ENCODE results near the gene AKAP5.
"Not testable (repeated sequence)": the region's sequence is repeated elsewhere in the genome, so short reads cannot be mapped to it uniquely, and the experiment has no call there.

The AKAP5 gene

GRCh38 chr14:64504310-64504896 lies 39.1 kb downstream of the AKAP5 start, which contains the start of gene ZBTB1:
ZBTB1 (plus strand) TSS chr14:64504770; CDS start chr14:64521505, 16,735 bp downstream.
- peak; percentile 76 for DNase-seq

- DNase-seq = peak; percentile 77
Measured at GRCh38 chr14:64504897-64505794, 39.8 kb downstream of the AKAP5 start.

GRCh38 chr14:64506721-64507120 lies 41.4 kb downstream of the AKAP5 start:
- no peak for DNase-seq

- peak; percentile 11 for DNase-seq
Measured at GRCh38 chr14:64507376-64508156, 42.3 kb downstream of the AKAP5 start.

- no peak for DNase-seq
Measured at GRCh38 chr14:64508215-64508776, 43.0 kb downstream of the AKAP5 start.

- DNase-seq = no peak
Measured at GRCh38 chr14:64509036-64509435, 43.7 kb downstream of the AKAP5 start.

- DNase-seq = peak; percentile 58
Measured at GRCh38 chr14:64510825-64511671, 45.7 kb downstream of the AKAP5 start.

- no peak for DNase-seq
Measured at GRCh38 chr14:64513271-64513670, 48.0 kb downstream of the AKAP5 start.

GRCh38 chr14:64515053-64515452 lies 49.8 kb downstream of the AKAP5 start:
- no peak for DNase-seq

- DNase-seq = no peak
Measured at GRCh38 chr14:64516969-64517368, 51.7 kb downstream of the AKAP5 start.

GRCh38 chr14:64517667-64518066 lies 52.4 kb downstream of the AKAP5 start:
- not testable (repeated sequence) for DNase-seq

GRCh38 chr14:64518229-64518628 lies 52.9 kb downstream of the AKAP5 start:
- no peak for DNase-seq

- no peak for DNase-seq
Measured at GRCh38 chr14:64520699-64521098, 55.4 kb downstream of the AKAP5 start.

- no peak for DNase-seq
Measured at GRCh38 chr14:64522591-64523355, 57.5 kb downstream of the AKAP5 start.

Data from activated T-cell treated with anti-CD3 and anti-CD28 coated beads for 4 hours (primary cell).